Natural killer cell (primary cell): ENCODE results near the gene CLIC5. TPM values are rescaled to one million over a fixed set of nuclear protein-coding genes. Genes with fewer than 3 reads are reported as not detected.

Experiments
- ATAC-seq, 3 donors: fragments of 150-1000 bp in 2 of 3; fragments of 200-7000 bp in 1 of 3; cut with Tn5 transposase; 1 replicate in 1 of 3; 2 replicates in 2 of 3; pipeline ENCODE4 v1.10.0; 2021; ENCODE audit warnings: mild to moderate bottlenecking in 2 of 3, moderate library complexity in 2 of 3
- DNase-seq, 2 donors: peaks; one replicate each; pipeline versions ENCODE4 v3.0.0 to v3.0.0-alpha.2; 2013 to 2021; ENCODE audit warnings: mixed read lengths in 1 of 2
- H3K27ac ChIP-seq: one replicate; pipeline ENCODE4 v1.5.1; 2013; ENCODE audit warnings: mild to moderate bottlenecking, low read length
- H3K27me3 ChIP-seq: one replicate; pipeline ENCODE4 v1.6.1; 2013; ENCODE audit warnings: low read length; ENCODE audit not compliant: control insufficient read depth, insufficient read depth
- H3K36me3 ChIP-seq: one replicate; pipeline ENCODE4 v1.6.1; 2013; ENCODE audit warnings: low read length; ENCODE audit not compliant: control insufficient read depth, insufficient read depth
- H3K4me1 ChIP-seq: one replicate; pipeline ENCODE4 v1.6.1; 2013; ENCODE audit warnings: low read length; ENCODE audit not compliant: control insufficient read depth, insufficient read depth
- H3K4me3 ChIP-seq: one replicate; pipeline ENCODE4 v1.5.1; 2013; ENCODE audit warnings: low read length
- H3K9me3 ChIP-seq: one replicate; pipeline ENCODE4 v1.6.1; 2013; ENCODE audit warnings: low read length; ENCODE audit not compliant: control insufficient read depth, insufficient read depth
- H3K27ac Mint-ChIP-seq, 2 donors: one replicate each; pipeline ENCODE4 v1.8.0; 2022; ENCODE audit warnings: mild to moderate bottlenecking in 2 of 2, mixed read lengths in 2 of 2, moderate library complexity in 1 of 2
- H3K27me3 Mint-ChIP-seq, 2 donors: one replicate each; pipeline ENCODE4 v1.8.0; 2022; ENCODE audit warnings: low read depth in 2 of 2, mixed read lengths in 2 of 2
- H3K36me3 Mint-ChIP-seq: one replicate; pipeline ENCODE4 v1.8.0; 2022; ENCODE audit warnings: mixed read lengths
- H3K4me1 Mint-ChIP-seq, 2 donors: one replicate each; pipeline ENCODE4 v1.8.0; 2022; ENCODE audit warnings: mixed read lengths in 2 of 2
- H3K4me3 Mint-ChIP-seq: one replicate; pipeline ENCODE4 v1.8.0; 2022; ENCODE audit warnings: mild to moderate bottlenecking, moderate library complexity, mixed read lengths
- H3K9me3 Mint-ChIP-seq, 2 donors: one replicate each; pipeline ENCODE4 v1.8.0; 2022; ENCODE audit warnings: mixed read lengths in 2 of 2
- CTCF ChIP-seq: fragments of 200-600 bp; IDR thresholded peaks from one replicate; pipeline ENCODE4 v1.8.0; 2022; ENCODE audit warnings: antibody characterized with exemption
- WGBS: methylation state at CpG from one replicate; pipeline ENCODE4 v1.1.7; 2013; ENCODE audit warnings: missing lambda C conversion rate; ENCODE audit not compliant: insufficient coverage; 5-methylcytosine and 5-hydroxymethylcytosine counted together
- intact Hi-C: fragments of 100-400 bp; cut with micrococcal nuclease; formaldehyde crosslinking; loops from one replicate; pipeline ENCODE4 v1.14.2; 2022
- total RNA-seq, 4 donors: library from RNA; stranded (reverse); fragments of 120-200 nt in 1 of 4; gene quantifications; one replicate each; pipeline versions ENCODE4 v1.2.3 to v1.2.4, GENCODE V29; 2013 to 2022

Gene CLIC5
- total RNA-seq, 3 donors from 2014 or later (not counting 1 experiment from before 2014, with no cell fraction given) = 0.52 to 1.7 (median 1.4) TPM

DNA sequence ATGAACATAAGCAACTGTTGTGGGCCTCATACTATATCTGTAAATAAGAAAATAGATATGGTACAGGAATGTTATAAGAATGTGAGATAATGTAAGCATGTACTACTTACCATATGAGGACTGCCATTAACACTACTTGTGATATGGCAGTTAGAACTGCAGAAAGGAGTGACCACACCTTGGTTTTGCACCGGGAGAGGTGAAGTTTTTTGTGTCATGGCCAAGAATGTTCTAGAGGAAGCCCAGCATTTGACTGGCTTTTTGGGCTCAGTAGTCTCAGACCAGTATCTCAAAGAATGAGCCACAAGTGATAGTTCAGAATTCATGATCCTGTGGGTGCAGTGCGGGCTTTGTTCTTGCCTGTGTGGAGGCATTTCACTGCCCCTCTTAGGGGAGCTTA lies 123.5 kb downstream of the CLIC5 start:
- Mint-ChIP-seq H3K4me3 (no peak overlapping the region), H3K27me3 (peaks cover 27 to 38% of the 10 kb centered on the region in 2 donors), H3K9me3 (no peaks in the 10 kb centered on the region), H3K36me3 (no peaks in the 10 kb centered on the region), H3K4me1 (peaks cover 33 to 37% of the 10 kb centered on the region in 2 donors), H3K27ac (no peak overlapping the region)
- no peak for DNase-seq
- Histone ChIP-seq H3K9me3 (no peaks in the 10 kb centered on the region), H3K4me3 (no peak overlapping the region), H3K27me3 (no peaks in the 10 kb centered on the region), H3K36me3 (no peaks in the 10 kb centered on the region), H3K27ac (no peak overlapping the region), H3K4me1 (no peaks in the 10 kb centered on the region)
- TF ChIP-seq CTCF = no peak
- intact Hi-C loops = no loop called here
- WGBS = 66% methylated on average over 2 of the region's 2 CpGs
- ATAC-seq = no peak

DNA sequence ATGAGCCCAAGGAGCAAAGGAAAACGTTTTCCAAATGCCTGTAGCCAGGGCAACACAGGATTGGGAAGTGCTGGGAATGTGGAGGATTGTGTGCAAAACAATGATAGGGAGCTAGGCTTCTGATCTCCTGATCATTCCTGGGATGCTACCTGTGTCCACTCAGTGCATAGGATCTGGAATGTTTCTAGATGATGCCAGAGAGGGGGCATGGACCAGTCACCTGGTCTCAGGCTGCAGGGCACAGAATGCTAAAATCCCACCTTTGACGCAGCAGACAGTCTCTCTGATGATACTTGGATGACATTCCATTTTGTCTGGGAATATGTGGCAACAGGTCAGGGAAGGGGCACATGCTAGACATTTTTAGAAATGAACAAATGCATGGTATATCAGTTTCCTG lies 128.9 kb downstream of the CLIC5 start:
- H3K27ac ChIP-seq = no peak overlapping the region
- H3K9me3 ChIP-seq = no peaks in the 10 kb centered on the region
- Mint-ChIP-seq H3K4me1 (peaks cover 5 to 9% of the 10 kb centered on the region in 2 donors), H3K27me3 (peaks cover 0 to 10% of the 10 kb centered on the region in 2 donors), H3K4me3 (no peak overlapping the region), H3K27ac (no peak overlapping the region), H3K36me3 (no peaks in the 10 kb centered on the region), H3K9me3 (no peaks in the 10 kb centered on the region)
- H3K36me3 ChIP-seq = no peaks in the 10 kb centered on the region
- intact Hi-C loops = no loop called here
- no peak for TF ChIP-seq CTCF
- 80% methylated on average over 2 of the region's 2 CpGs for WGBS
- H3K4me3 ChIP-seq = no peak overlapping the region
- no peaks in the 10 kb centered on the region for H3K27me3 ChIP-seq
- no peak for ATAC-seq
- H3K4me1 ChIP-seq = no peaks in the 10 kb centered on the region
- no peak for DNase-seq

- Histone ChIP-seq H3K27me3 (no peaks in the 10 kb centered on the region), H3K4me3 (no peak overlapping the region), H3K4me1 (no peaks in the 10 kb centered on the region), H3K27ac (no peak overlapping the region), H3K9me3 (no peaks in the 10 kb centered on the region), H3K36me3 (no peaks in the 10 kb centered on the region)
- WGBS = 73% methylated on average over 4 of the region's 4 CpGs
- DNase-seq (no peak), ATAC-seq (no peak)
- Mint-ChIP-seq H3K4me1 (peaks cover 5 to 9% of the 10 kb centered on the region in 2 donors), H3K27ac (no peak overlapping the region), H3K36me3 (no peaks in the 10 kb centered on the region), H3K4me3 (no peak overlapping the region), H3K9me3 (no peaks in the 10 kb centered on the region), H3K27me3 (peaks cover 0 to 10% of the 10 kb centered on the region in 2 donors)
- no peak for TF ChIP-seq CTCF
- intact Hi-C loops = no loop called here
Measured at GRCh38 chr6:45884336-45884735, 131.3 kb downstream of the CLIC5 start.

GRCh38 chr6:45882671-45883070 lies 133.0 kb downstream of the CLIC5 start:
- peaks cover 0 to 5% of the 10 kb centered on the region in 2 donors for H3K27me3 Mint-ChIP-seq
- no peak overlapping the region for H3K27ac ChIP-seq
- H3K4me1 Mint-ChIP-seq = peaks cover 2 to 3% of the 10 kb centered on the region in 2 donors
- WGBS = 100% methylated on average over 2 of the region's 2 CpGs
- intact Hi-C loops = no loop called here
- TF ChIP-seq CTCF = no peak
- no peak for DNase-seq
- H3K9me3 Mint-ChIP-seq = no peaks in the 10 kb centered on the region
- H3K36me3 ChIP-seq = no peaks in the 10 kb centered on the region
- no peak for ATAC-seq
- no peak overlapping the region for H3K27ac Mint-ChIP-seq
- H3K4me1 ChIP-seq = no peaks in the 10 kb centered on the region
- no peaks in the 10 kb centered on the region for H3K36me3 Mint-ChIP-seq
- no peaks in the 10 kb centered on the region for H3K9me3 ChIP-seq
- no peak overlapping the region for H3K4me3 ChIP-seq
- no peaks in the 10 kb centered on the region for H3K27me3 ChIP-seq
- no peak overlapping the region for H3K4me3 Mint-ChIP-seq
